NCI-H1694 treated with DMSO at 0.1 percent for 48 hours (cell line): ENCODE results near the gene HSP90AA1.
A peak's percentile ranks its signal among the peaks of the same experiment; 100 is the strongest.
"Not testable (repeated sequence)": the region's sequence is repeated elsewhere in the genome, so short reads cannot be mapped to it uniquely, and the experiment has no call there.

Source experiments
- DNase-seq: peaks from one replicate; lab custom pipeline; 2025; lab: John Stamatoyannopoulos, UW

HSP90AA1 gene

DNA sequence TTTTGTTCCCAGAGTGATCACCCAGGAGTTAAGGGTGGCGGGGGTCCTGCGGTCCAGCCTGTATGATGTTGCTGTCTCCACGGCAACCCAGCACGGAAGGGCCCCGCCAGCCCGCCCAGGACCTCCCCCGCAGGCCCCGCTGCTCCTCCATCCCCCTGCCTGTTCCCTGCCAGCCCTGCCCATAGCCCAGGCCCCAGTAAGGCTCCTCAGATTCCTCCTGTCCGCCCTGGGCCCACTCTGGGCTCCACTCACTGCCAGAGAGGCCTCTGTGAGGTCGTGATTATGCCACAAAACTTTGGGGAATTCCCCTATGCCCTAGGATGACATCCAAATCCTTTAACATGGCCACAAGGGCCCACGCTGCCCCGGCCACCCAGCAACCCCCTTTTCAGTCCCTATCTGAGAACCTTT is 20.8 kb downstream of the HSP90AA1 start:
- no peak for DNase-seq

DNA sequence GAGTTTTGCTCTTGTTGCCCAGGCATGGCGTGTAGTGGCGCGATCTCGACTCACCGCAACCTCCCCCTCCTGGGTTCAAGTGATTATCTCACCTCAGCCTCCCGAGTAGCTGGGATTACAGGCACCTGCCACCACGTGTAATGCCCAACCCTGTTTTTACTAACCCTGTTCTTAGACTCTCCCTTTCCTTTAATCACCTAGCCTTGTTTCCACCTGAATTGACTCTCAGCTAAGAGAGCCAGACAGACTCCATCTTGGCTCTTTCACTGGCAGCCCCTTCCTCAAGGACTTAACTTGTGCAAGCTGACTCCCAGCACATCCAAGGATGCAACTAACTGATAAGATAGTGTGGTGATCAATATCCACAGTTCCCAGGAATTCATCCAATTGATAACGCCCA is 22.3 kb downstream of the HSP90AA1 start:
- DNase-seq = not testable (repeated sequence)

DNA sequence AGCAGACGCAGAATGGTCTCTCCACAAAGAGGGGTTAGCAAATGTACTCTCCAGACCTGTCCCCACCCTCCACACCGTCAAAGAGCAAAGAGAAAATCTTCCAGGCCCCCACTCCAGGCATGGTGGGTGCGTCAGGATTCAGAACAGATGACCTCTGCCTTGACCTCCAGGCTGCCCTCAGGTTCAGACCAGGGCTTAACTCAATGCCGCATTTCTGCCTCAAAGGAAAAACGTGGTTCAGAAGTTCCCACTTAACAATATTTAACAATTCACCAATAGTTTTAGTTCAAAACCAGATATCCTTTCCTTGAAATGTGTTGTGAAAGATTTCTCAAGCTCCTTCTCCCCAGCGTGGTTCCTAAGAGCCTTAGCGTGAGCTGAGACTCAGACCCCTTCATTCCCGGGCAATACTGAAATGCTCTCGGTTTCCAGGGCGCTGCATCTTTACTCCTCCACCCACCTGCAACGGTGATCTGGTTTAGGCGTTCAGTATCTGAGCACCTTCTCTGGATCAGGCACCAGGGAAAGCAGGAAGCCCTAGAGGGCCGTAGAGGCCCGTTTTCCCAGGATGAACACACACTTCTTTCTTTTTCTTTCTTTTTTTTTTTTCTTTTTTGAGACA is 22.9 kb downstream of the HSP90AA1 start:
- DNase-seq = no peak

GRCh38 chr14:102063109-102063807 is 23.6 kb downstream of the HSP90AA1 start:
- peak; percentile 99 for DNase-seq

GRCh38 chr14:102058961-102059360 is 27.9 kb downstream of the HSP90AA1 start:
- no peak for DNase-seq

DNA sequence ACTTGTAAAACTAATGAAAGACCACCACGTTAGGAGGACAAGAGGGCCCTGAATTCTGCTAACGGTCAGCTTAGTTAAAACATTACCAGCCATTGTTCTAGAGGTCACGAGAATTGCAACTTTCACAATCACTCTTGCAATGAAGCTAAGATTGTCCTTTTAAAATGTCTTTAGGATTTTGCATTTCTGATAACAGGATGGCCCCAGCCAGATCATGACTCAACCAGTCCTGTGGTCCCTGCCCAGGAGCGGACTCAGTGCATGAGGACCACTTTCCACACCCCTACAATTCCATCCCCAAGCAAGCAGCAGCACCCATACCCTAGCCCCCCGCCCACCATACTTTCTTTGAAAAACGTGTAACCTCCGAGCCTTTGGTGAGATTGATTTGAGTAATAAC is 28.7 kb downstream of the HSP90AA1 start:
- DNase-seq = no peak

- no peak for DNase-seq
Measured at GRCh38 chr14:102057480-102058114, 29.2 kb downstream of the HSP90AA1 start.

GRCh38 chr14:102056694-102057442 is 30.0 kb downstream of the HSP90AA1 start:
- DNase-seq = no peak

DNA sequence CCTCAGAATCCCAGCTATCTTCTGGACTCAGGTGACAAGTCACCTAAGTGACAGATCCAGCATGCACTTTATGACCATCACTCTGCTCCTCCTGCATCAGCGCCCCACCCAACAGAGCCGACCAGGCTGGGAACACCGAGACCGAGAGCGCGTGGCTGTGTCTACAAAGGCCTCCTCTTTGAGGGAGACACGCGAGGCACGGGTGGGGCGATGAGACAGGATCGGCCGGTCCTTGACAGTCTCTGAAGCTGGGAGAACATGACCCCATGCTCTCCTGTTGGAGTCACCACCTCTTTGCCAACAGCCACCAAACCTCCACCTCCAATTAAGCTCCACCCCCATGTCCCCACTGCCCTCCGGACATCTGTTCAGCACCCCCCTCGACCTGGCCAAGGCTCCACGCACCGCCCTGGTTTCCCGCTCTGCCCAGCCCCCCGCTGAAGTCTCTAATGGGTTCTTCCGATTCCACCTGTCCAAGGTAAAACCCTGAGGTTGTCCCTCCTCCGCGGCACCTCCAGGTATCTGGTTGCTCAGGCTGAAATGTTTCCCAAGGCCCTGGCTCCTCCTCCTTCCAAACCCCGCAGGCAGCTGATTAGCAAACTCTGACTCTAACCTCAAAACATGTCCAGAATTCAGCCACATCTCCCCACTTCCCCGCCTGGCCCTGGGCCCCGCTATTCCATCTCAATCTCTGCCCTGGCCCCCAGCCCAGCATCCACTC is 31.5 kb downstream of the HSP90AA1 start:
- no peak for DNase-seq

- no peak for DNase-seq
Measured at GRCh38 chr14:102052522-102052921, 34.3 kb downstream of the HSP90AA1 start.

DNA sequence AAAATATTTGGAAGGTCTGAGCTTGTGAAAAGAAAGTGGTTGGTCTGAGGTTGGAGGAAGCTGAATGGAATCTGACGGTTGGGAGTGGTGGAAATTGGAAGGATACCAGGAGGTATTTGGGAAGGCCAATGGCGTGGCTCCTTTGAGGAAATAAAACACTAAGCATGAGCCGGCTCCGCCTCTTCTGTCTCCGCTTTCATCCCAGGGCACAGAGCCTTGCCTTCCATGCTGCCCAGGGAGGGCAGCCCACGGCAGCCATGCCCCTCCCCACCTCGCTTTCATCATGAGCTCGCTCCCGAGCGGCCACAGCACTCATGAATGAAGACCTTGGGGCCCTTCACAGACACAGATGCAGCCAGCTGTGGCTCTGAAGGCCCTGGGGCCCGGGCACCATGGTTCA is 36.2 kb downstream of the HSP90AA1 start:
- no peak for DNase-seq

DNA sequence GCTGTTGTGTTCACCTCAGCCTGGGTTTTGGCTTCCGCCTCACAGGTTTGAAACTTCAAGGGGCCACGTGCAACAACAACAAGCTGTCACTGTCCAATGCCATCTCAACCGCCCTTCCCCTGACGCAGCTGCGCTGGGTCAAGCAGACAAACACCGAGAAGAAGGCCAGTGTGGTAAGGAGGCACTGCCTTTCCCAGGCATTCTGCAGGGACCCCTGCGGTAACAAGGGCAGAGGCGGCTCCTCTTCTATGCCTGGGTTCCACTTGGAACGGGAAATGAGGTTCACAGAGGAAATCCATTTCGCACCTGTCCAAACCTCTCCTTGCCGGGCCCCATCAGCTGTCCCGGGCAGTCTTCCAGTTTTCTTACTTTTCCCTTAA is 36.8 kb downstream of the HSP90AA1 start:
- no peak for DNase-seq

DNA sequence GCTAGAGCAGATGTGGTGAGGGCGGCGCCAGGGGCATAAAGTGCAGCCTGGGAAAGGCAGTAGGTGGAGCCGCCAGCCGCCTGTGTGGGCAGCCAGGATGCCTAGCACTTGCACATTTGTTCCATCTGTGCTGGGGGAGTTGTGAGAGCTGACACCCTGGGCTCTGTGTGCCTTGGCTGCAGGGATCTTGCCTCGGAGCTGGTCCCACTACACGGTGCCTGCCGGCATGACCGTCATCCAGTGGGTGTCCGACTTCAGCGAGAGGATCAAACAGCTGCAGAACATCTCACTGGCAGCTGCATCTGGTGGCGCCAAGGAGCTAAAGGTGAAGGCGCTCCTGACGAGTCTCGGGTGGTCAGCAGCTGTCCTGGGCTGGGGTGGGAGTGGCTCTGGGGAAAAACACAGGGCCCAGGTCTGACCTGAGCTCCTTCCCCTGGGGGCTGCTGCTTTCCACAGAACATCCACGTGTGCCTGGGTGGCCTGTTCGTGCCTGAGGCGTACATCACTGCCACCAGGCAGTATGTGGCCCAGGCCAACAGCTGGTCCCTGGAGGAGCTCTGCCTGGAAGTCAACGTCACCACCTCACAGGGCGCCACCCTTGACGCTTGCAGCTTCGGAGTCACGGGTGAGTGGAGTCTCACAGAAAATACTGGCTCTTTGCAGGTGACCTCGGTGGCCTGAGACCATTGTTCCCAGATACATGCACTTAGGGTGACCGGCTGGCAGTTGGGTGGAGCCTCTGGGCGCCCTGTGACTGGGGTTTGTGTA is 37.4 kb downstream of the HSP90AA1 start:
- DNase-seq = no peak

DNA sequence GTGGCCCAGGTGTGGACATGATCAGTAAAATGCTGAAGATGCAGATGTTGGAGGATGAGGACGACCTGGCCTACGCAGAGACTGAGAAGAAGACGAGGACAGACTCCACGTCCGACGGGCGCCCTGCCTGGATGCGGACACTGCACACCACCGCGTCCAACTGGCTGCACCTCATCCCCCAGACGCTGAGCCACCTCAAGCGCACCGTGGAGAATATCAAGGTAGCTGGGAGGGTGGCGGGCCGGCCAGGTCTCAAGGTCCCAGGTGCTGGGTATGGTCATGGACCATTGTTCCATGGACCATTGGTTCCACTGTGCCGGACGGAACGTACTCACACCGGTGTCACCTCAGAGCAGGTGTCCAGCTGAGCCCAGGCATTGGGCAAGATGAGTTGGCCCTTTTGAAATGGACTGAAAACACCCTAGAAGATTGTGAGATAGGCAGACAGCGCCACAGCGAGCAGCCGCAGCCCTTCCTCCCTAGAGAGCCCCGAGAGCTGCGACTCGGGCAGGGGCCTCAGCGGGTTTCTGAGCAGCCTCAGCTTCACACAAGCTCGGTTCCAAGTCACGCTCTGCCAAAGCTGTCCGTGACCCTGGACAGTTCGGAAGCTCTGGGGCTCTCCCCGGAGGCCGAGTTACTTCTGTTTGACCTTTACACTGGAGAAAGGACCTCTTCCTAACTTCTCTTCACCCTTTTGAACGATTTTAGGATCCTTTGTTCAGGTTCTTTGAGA is 38.9 kb downstream of the HSP90AA1 start:
- DNase-seq = no peak

DNA sequence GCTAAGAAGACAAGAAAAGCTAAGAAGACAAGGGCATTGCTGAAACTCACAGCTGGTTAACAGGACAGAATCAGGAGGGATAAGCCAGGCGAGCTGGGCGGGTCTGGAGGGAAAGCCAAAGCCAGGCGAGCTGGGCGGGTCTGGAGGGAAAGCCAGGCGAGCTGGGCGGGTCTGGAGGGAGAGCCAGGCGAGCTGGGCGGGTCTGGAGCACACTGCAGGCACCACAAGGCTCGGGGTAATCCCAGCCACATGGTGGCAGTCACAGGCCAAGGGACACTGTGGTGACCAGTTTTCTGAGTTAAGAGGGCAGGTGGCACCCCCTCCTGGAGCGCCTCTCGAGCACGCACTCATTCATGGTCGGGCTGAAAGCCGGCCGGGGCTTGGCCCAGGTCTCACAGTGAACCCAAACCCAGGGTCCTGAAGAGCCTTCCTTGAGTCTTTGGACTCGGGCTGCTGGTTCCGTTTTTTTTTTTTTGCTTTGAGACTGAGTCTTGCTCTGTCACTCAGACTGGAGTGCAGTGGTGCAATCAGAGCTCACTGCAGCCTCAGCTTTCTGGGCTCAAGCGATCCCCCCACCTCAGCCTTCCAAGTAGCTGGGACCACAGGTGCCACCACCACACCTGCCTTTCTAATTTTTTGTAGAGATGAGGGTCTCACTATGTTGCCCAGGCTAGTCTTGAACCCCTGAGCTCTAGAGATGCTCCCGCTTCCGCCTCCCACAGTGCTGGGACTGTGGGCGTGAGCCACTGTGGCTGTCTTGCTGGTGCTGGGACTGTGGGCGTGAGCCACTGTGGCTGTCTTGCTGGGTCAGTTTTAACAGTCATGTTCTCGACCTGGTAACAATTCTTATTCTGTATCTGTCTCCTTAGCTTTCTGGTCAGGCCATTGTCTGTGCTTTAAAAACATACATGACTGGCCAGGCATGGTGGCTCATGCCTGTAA is 40.2 kb downstream of the HSP90AA1 start:
- no peak for DNase-seq

DNA sequence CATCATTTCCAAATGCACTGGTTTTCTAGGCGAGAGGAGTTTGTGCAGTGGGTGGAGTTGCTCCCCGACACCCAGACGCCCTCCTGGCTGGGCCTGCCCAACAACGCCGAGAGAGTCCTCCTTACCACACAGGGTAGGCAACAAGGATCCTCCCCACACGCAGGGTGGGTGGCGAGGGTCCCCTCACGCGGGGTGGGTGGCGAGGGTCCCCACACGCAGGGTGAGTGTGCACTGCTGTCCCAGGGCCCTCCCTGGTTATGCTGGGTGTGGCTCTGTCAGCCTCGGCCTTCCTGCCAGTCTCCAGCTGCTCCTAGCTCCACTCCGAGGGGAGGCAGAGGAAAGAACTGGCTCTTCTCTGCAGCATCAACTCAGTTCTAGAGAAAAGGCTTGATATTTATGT is 42.3 kb downstream of the HSP90AA1 start:
- no peak for DNase-seq

DNA sequence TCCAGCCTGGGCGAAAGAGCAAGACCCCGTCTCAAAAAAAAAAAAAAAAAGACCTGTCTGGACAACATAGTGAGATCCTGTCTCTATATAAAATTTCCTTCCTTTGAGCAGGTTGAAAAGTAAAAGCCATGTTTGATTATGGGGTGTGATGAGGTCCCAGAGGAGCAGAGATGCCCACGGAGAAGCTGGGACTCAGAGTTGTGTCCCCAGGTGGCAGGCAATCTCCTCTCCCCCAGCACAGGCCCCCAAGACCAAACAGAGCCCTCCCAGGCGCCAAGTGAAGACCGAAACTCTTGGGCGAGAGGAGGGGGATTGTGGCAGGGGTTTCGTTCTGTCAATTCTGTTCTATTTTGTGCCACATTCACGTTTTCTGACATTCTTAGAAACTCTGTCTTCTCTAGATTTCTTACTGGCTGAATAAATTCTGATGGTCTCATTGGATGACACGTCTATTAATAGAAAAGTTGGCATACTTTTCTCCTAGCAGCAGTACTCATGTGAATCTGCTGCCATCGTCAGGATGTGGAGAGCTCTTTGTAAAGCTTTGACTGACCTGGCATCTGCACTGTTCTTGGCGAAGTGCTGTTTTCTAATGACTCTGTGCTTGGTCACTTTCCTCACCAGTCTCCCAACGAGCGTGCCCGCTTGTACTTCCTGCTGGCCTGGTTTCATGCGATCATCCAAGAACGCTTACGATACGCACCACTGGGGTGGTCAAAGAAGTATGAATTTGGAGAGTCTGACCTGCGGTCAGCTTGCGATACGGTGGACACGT is 43.4 kb downstream of the HSP90AA1 start:
- DNase-seq = no peak

- DNase-seq = no peak
Measured at GRCh38 chr14:102042699-102043098, 44.1 kb downstream of the HSP90AA1 start.

DNA sequence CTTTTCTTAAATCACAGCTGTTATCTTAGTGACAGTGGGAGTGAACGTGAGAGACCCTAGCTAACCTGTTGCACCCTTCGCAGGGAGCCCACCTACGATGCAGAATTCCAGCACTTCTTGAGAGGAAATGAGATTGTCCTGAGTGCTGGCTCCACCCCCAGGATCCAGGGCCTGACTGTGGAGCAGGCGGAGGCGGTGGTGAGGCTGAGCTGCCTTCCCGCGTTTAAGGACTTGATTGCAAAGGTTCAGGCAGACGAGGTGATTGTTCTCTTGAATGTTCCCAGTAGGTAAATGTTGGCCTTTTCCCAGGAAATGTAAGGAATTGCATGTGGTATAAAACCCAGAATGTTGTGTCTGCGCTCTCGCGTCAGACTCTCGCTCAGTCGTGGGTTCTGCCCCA is 46.7 kb downstream of the HSP90AA1 start:
- no peak for DNase-seq
